GM19099 (cell line): ENCODE data around the gene BCL11B.

Experiments
- POLR2A ChIP-seq: IDR thresholded peaks from 3 replicates; pipeline ENCODE4 v1.6.1; 2011; ENCODE audit warnings: low read depth; ENCODE audit not compliant: insufficient read length; ENCODE audit errors: extremely low read depth

BCL11B gene

GRCh38 chr14:99304208-99304607 lies 32.2 kb upstream of the BCL11B start:
- TF ChIP-seq POLR2A, result no peak

- TF ChIP-seq POLR2A, result no peak
These were observed 28.2 kb upstream of the BCL11B start for GRCh38 chr14:99300190-99300589.

GRCh38 chr14:99296517-99296916 lies 24.5 kb upstream of the BCL11B start:
- no peak for TF ChIP-seq POLR2A

- TF ChIP-seq POLR2A, result no peak
These were observed 17.6 kb upstream of the BCL11B start for GRCh38 chr14:99289394-99290189.

GRCh38 chr14:99288948-99289347 lies 17.0 kb upstream of the BCL11B start:
- TF ChIP-seq POLR2A, result no peak

- TF ChIP-seq POLR2A, result no peak
These were observed 15.4 kb upstream of the BCL11B start for GRCh38 chr14:99287269-99287942.

GRCh38 chr14:99286761-99287160 lies 14.8 kb upstream of the BCL11B start:
- TF ChIP-seq POLR2A, result no peak

- no peak for TF ChIP-seq POLR2A
These were observed 12.4 kb upstream of the BCL11B start for GRCh38 chr14:99284254-99285004.

- TF ChIP-seq POLR2A, result no peak
These were observed 10.5 kb upstream of the BCL11B start for GRCh38 chr14:99282261-99283050.

GRCh38 chr14:99281396-99281795 lies 9.4 kb upstream of the BCL11B start:
- no peak for TF ChIP-seq POLR2A

- no peak for TF ChIP-seq POLR2A
These were observed 8.9 kb upstream of the BCL11B start for GRCh38 chr14:99280852-99281251.

- no peak for TF ChIP-seq POLR2A
These were observed 8.2 kb upstream of the BCL11B start for GRCh38 chr14:99280066-99280731.

GRCh38 chr14:99278836-99279235 lies 6.8 kb upstream of the BCL11B start:
- TF ChIP-seq POLR2A, result no peak

GRCh38 chr14:99277530-99277929 lies 5.5 kb upstream of the BCL11B start:
- TF ChIP-seq POLR2A, result no peak

- TF ChIP-seq POLR2A, result no peak
These were observed 4.5 kb upstream of the BCL11B start for GRCh38 chr14:99276482-99276881.

- no peak for TF ChIP-seq POLR2A
These were observed 3.2 kb upstream of the BCL11B start for GRCh38 chr14:99275222-99275584.
